CD14-positive monocyte (primary cell): ENCODE measurements around the gene SAP30BP. TPM values are rescaled to one million over a fixed set of nuclear protein-coding genes. Genes with fewer than 3 reads are reported as not detected.

Experiments
- DNase-seq, 3 donors: peaks; one replicate each; pipeline ENCODE4 v3.0.0-alpha.2; 2011 to 2022
- H2AFZ ChIP-seq: 2 replicates; pipeline ENCODE4 v1.6.0; 2012; ENCODE audit warnings: mild to moderate bottlenecking, low read depth, low read length, inconsistent platforms; ENCODE audit not compliant: insufficient read depth, poor library complexity, severe bottlenecking
- H3K27ac ChIP-seq, 2 donors: 1 replicate in 1 of 2; 2 replicates in 1 of 2; pipeline ENCODE4 v1.5.1; 2012 to 2013; ENCODE audit warnings: low read length in 2 of 2, control low read depth in 1 of 2, inconsistent platforms in 1 of 2, low read depth in 1 of 2, mild to moderate bottlenecking in 1 of 2
- H3K27me3 ChIP-seq, 2 donors: one replicate each; pipeline versions ENCODE4 v1.6.0 to v1.6.1; 2011 to 2013; ENCODE audit warnings: low read length in 2 of 2; ENCODE audit not compliant: control insufficient read depth in 2 of 2, insufficient read depth in 2 of 2
- H3K36me3 ChIP-seq, 2 donors: replicated peaks in 1 of 2; 1 replicate in 1 of 2; 2 replicates in 1 of 2; pipeline versions ENCODE4 v1.5.1 to v1.6.1; 2012 to 2013; ENCODE audit warnings: low read length in 2 of 2, control low read depth in 1 of 2, inconsistent platforms in 1 of 2, mild to moderate bottlenecking in 1 of 2; ENCODE audit not compliant: insufficient read depth in 2 of 2, control insufficient read depth in 1 of 2
- H3K4me1 ChIP-seq, 2 donors: 1 replicate in 1 of 2; 2 replicates in 1 of 2; pipeline versions ENCODE4 v1.5.1 to v1.6.1; 2012 to 2013; ENCODE audit warnings: low read length in 2 of 2, control low read depth in 1 of 2, inconsistent platforms in 1 of 2, mild to moderate bottlenecking in 1 of 2, moderate library complexity in 1 of 2; ENCODE audit not compliant: insufficient read depth in 2 of 2, control insufficient read depth in 1 of 2
- H3K4me2 ChIP-seq: replicated peaks from 2 replicates; pipeline ENCODE3; 2012; ENCODE audit warnings: low read length, moderate library complexity, mild to moderate bottlenecking; ENCODE audit not compliant: poor library complexity, severe bottlenecking; ENCODE audit errors: extremely low read depth
- H3K4me3 ChIP-seq, 3 experiments: fragments of 200-600 bp in 1 of 3; sonication (generic) in 1 of 3; replicated peaks in 1 of 3; 1 replicate in 2 of 3; 2 replicates in 1 of 3; pipeline ENCODE4 v1.5.1; 2011 to 2013; ENCODE audit warnings: low read length in 3 of 3, mild to moderate bottlenecking in 3 of 3, control low read depth in 2 of 3, low read depth in 2 of 3, inconsistent platforms in 1 of 3, moderate library complexity in 1 of 3
- H3K79me2 ChIP-seq: 2 replicates; pipeline ENCODE4 v1.6.0; 2012; ENCODE audit warnings: mild to moderate bottlenecking, control low read depth, inconsistent platforms, low read length, moderate library complexity; ENCODE audit not compliant: insufficient read depth
- H3K9ac ChIP-seq: 2 replicates; pipeline ENCODE4 v1.6.0; 2017; ENCODE audit warnings: low read length, mild to moderate bottlenecking; ENCODE audit not compliant: insufficient read depth, poor library complexity, severe bottlenecking
- H3K9me3 ChIP-seq, 2 donors: replicated peaks in 1 of 2; 1 replicate in 1 of 2; 2 replicates in 1 of 2; pipeline versions ENCODE4 v1.5.1 to v1.6.1; 2012 to 2013; ENCODE audit warnings: low read length in 2 of 2, control low read depth in 1 of 2; ENCODE audit not compliant: control insufficient read depth in 1 of 2, insufficient read depth in 1 of 2
- H4K20me1 ChIP-seq: 2 replicates; pipeline ENCODE4 v1.6.0; 2012; ENCODE audit warnings: mild to moderate bottlenecking, low read length, control low read depth, moderate library complexity; ENCODE audit not compliant: insufficient read depth
- H3K27ac Mint-ChIP-seq, 7 donors: one replicate each; pipeline ENCODE4 v1.8.0; 2020; ENCODE audit warnings: mild to moderate bottlenecking in 7 of 7, mixed read lengths in 7 of 7, moderate library complexity in 6 of 7, inconsistent platforms in 2 of 7
- H3K27me3 Mint-ChIP-seq, 3 donors: one replicate each; pipeline ENCODE4 v1.8.0; 2021 to 2022; ENCODE audit warnings: low read depth in 3 of 3, mild to moderate bottlenecking in 3 of 3, mixed read lengths in 3 of 3, moderate library complexity in 3 of 3, inconsistent platforms in 1 of 3
- H3K36me3 Mint-ChIP-seq, 2 donors: one replicate each; pipeline ENCODE4 v1.8.0; 2020; ENCODE audit warnings: mixed read lengths in 2 of 2, inconsistent platforms in 1 of 2, mild to moderate bottlenecking in 1 of 2
- H3K4me1 Mint-ChIP-seq: one replicate; pipeline ENCODE4 v1.8.0; 2020; ENCODE audit warnings: mild to moderate bottlenecking, mixed read lengths
- H3K4me3 Mint-ChIP-seq, 2 donors: one replicate each; pipeline ENCODE4 v1.8.0; 2020; ENCODE audit warnings: mild to moderate bottlenecking in 2 of 2, mixed read lengths in 2 of 2, moderate library complexity in 1 of 2
- H3K9me3 Mint-ChIP-seq, 7 donors: one replicate each; pipeline ENCODE4 v1.8.0; 2020 to 2022; ENCODE audit warnings: mixed read lengths in 7 of 7, mild to moderate bottlenecking in 6 of 7, moderate library complexity in 6 of 7, inconsistent platforms in 2 of 7
- CTCF ChIP-seq: fragments of 200-600 bp; IDR thresholded peaks from one replicate; pipeline ENCODE4 v1.8.0; 2022; ENCODE audit warnings: antibody characterized with exemption, mild to moderate bottlenecking
- WGBS: methylation state at CpG from one replicate; pipeline ENCODE4 v1.1.5; 2013; ENCODE audit warnings: missing lambda C conversion rate; ENCODE audit not compliant: insufficient coverage; 5-methylcytosine and 5-hydroxymethylcytosine counted together
- intact Hi-C, 2 donors: fragments of 100-400 bp; cut with micrococcal nuclease; formaldehyde crosslinking; loops; one replicate each; pipeline versions ENCODE4 v1.15.0 to v1.15.1; 2023
- polyA plus RNA-seq, 3 donors: library from polyadenylated mRNA; depleted of rRNA in 1 of 3; unstranded in 2 of 3; stranded (reverse) in 1 of 3; fragments of 300-500 nt in 2 of 3; fragments of >200 nt in 1 of 3; fragmentation: Illumina TruSeq in 2 of 3; gene quantifications; 1 replicate in 2 of 3; 2 replicates in 1 of 3; pipeline ENCODE4 v1.2.3, GENCODE V29; 2012 to 2021

The SAP30BP gene
- polyA plus RNA-seq, 3 donors, result 43.8 to 130 (median 61.6) TPM

GRCh38 chr17:75722542-75723095 is 55.5 kb downstream of the SAP30BP start:
- H3K79me2 ChIP-seq, result no peaks in the 10 kb centered on the region

More at GRCh38 chr17:75722542-75723095, 55.5 kb downstream of the SAP30BP start:
- no peak for TF ChIP-seq CTCF
- H3K4me1 ChIP-seq, result peaks cover 7 to 14% of the 10 kb centered on the region in 2 donors
- no peak overlapping the region for H3K4me2 ChIP-seq
- H3K27ac ChIP-seq, result no peak overlapping the region
- DNase-seq, result no peak
- H3K9ac ChIP-seq, result no peak overlapping the region
- peaks cover 36 to 51% (median 37%) of the 10 kb centered on the region in 3 donors for H3K27me3 Mint-ChIP-seq
- intact Hi-C loops, result no loop called here
- H3K36me3 ChIP-seq, result no peaks in the 10 kb centered on the region
- no peaks in the 10 kb centered on the region for H4K20me1 ChIP-seq
- no peak overlapping the region for H3K4me3 ChIP-seq
- H3K4me1 Mint-ChIP-seq, result peaks cover 9% of the 10 kb centered on the region
- peaks cover 3 to 5% of the 10 kb centered on the region in 2 donors for H3K36me3 Mint-ChIP-seq
- H3K27ac Mint-ChIP-seq, result peak overlapping the region in 1 of 7 donors; percentile 41
- H3K9me3 Mint-ChIP-seq, result peaks cover 0 to 8% (median 3%) of the 10 kb centered on the region in 7 donors
- peaks cover 17 to 36% of the 10 kb centered on the region in 2 donors for H3K27me3 ChIP-seq
- no peak overlapping the region for H2AFZ ChIP-seq
- H3K9me3 ChIP-seq, result no peaks in the 10 kb centered on the region
- peak overlapping the region in 1 of 2 donors; percentile 48 for H3K4me3 Mint-ChIP-seq
- 97% methylated on average over 5 of the region's 9 CpGs for WGBS
